DOHH2 (cell line): ENCODE measurements around the gene MAP3K9.

ENCODE experiments used
- CTCF ChIP-seq: fragments of 200-600 bp; sonication (generic); IDR thresholded peaks from one replicate; pipeline ENCODE4 v1.5.1; 2014; ENCODE audit warnings: antibody characterized with exemption, mild to moderate bottlenecking, low read depth, low read length; ENCODE audit not compliant: poor library complexity, severe bottlenecking
- EZH2phosphoT487 ChIP-seq: fragments of 200-600 bp; sonication (generic); IDR thresholded peaks from 2 replicates; pipeline ENCODE4 v1.6.1; 2017; ENCODE audit warnings: borderline replicate concordance, mild to moderate bottlenecking, antibody characterized with exemption, low read length, moderate library complexity, mixed read lengths

- no peak for TF ChIP-seq CTCF
- TF ChIP-seq EZH2phosphoT487 = no peak
Measured at GRCh38 chr14:70692210-70692609, 117.1 kb downstream of the MAP3K9 start.
